Activated CD8-positive, alpha-beta memory T cell treated with anti-CD3 and anti-CD28 coated beads, Interleukin-2, amount 50 U/mL, for 24 hours (primary cell): ENCODE data around the gene DLGAP1.

Experiments used
- DNase-seq: peaks from one replicate; pipeline ENCODE4 v3.0.0-alpha.2; 2020; ENCODE audit errors: extremely low read depth

The DLGAP1 gene

DNA sequence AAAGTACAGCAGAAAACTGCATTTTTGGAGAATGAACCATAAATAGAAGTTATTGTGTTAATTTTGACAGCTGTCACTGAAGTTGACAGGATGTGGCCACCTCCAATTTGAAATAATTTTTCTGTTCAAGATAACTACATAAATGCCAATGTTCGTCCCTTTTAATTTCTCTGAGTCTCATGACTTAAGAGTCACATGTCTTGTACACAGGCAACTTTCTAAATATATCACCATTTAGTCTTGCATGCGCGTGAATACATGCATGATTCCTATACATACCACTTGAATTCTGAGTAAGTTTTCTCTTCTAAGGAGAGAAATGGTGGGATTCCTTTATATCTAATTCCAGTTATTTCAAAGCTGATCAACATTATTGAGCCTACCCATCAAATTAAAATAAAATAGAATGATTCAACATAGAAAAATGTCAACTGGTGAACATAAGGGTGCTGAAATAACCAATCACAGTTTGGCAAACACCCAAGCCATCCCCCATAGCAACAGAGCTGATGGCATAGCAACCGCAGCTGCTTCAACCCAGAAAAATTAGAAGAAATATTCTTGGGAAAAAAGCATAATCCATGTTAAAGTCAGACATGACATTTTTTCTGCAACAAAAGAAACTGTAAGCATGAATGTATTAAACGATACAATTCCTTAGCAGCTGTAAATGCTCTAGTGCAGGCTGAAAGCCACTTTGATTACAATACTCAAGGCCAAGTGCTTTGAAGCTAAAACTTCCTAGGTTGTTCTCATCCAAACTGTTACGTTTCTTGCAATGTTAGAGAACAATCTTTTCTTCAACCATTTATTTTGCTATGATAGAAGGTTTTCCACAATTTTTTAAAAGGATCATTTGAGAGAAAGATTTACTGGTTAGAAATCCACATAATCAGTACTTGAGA lies 282.7 kb downstream of the DLGAP1 start:
- DNase-seq: no peak

DNA sequence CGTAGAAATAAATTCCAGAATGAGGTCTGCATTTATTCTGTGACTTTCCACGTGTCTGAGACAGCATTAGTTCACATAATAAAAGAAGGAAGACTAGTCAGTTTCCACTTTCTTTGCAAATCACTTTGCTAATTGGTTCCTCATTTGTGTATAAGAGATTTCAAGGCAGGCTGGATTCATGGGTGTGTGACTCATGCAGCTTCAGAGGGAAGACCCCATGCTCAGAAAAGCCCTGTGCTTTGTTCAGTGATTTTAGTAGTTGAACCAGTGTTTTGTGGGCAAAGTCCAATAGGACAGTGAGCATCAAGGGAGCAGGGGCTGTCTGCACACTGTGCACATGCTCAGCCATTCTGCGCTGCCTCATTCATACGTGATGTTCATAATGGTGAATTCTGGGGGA lies 297.8 kb downstream of the DLGAP1 start:
- no peak for DNase-seq

- DNase-seq: no peak
These were observed 308.3 kb downstream of the DLGAP1 start for GRCh38 chr18:4146797-4147196.

DNA sequence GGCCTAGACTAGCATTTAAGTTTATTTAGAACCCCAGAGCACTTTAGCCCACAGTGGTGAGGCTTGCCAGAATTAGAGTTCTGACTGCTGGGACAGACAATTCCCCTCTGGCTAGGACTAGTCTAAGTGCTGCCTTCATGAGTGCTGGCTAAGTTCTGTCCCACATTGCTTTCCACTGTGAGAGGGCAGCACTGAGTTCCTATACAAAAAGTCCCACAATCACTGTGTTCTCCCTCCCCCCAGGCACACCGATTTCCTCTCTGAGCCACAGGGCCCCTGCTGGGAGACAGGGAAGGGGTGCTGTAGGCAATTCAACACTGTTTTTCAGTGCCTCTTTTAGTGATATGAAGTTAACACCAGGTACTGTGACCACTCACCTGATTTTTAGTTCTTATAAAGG lies 310.9 kb downstream of the DLGAP1 start:
- no peak for DNase-seq

DNA sequence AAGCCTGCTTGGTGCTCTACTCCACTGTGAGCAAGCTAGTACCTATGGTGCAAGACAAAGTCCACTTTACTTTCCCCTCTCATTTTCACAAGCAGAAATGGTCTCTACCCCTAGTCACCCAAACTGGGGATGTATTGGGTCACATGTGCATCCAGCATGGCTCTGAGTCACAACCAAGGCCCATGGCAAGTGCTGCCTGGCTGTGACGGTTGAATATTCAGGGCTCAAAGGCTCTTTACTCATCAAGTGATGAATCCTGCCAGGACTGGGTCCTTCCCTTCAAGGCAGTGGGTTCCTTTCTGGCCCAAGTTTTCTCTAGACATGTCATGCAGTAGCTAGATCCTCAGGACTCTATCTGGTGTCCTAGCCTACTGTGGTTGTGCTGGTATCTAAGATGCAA lies 311.5 kb downstream of the DLGAP1 start:
- no peak for DNase-seq

- no peak for DNase-seq
These were observed 312.2 kb downstream of the DLGAP1 start for GRCh38 chr18:4142876-4143275.

GRCh38 chr18:4134700-4135099 lies 320.4 kb downstream of the DLGAP1 start:
- DNase-seq: no peak

DNA sequence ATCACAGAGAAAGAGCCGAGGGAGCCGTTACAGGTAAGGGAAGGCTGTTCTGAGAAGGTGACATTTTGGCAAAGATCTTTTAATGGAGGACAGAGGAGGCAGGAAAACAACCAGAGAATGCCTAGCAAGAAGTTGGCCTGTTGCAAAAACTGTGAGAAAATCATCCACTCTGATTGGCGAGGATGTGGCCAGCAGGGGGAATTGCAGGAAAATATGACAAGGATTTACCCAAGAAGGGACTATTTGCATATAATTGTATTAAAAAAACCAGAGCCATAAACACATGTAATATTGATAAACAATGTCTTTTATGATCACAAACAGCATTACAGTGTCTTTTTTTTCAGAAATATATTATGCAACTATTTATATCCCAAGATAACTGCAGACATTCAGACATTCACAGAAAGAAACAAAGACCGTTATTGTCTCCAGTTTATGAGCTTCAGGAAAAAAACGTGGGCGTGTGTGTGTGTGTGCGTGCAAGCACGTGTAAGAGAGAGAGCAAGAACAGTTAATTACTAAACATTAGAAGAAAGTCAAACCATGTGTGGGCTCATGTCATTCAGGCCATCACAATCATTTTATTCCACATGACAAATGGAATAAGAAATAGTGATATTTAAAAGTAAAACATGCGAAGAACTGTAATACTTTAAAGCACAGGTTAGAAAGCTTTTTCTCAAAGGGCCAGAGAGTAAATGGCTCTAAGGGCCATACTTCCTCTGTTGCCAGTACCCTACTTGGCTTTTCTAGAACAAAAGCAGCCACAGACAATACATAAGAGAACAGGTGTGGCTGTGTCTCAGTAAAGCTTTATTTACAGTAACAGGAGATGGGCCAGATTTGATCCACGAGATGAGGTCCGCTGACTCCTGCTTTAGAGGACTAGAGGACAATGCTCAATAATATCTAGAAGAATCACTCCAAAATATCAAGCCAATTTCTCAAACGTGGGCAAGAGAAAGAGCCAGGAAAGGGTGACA lies 324.1 kb downstream of the DLGAP1 start:
- DNase-seq: no peak

GRCh38 chr18:4126939-4127338 lies 328.2 kb downstream of the DLGAP1 start:
- no peak for DNase-seq

DNA sequence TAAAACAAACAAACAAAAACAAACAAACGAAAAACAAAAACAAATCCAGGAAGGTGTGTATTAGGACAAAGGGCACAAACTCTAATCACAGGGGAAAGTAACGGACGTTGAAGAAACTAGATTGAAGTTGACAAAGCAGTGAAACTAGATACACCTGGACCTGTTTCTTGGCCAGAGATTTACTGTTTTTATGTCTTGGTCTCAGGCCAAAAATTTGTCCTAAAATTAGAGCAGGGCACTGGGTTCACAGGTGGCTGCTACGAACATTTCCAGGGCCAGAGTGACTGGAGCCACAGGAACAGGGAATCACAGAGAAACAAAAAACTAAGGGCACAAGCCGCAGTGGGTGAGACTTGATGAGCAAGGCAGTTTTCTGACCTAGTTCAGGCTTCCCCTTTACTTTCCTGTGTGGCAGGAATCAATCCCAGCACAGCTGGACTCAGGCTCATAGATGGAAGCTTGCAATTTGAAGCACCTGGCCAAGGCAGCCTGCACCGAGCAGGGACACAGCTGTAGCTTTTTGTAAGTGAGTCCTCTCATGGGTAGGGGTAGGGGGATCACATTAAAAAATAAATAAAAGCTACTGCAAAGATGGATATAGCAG lies 329.4 kb downstream of the DLGAP1 start:
- DNase-seq: no peak

DNA sequence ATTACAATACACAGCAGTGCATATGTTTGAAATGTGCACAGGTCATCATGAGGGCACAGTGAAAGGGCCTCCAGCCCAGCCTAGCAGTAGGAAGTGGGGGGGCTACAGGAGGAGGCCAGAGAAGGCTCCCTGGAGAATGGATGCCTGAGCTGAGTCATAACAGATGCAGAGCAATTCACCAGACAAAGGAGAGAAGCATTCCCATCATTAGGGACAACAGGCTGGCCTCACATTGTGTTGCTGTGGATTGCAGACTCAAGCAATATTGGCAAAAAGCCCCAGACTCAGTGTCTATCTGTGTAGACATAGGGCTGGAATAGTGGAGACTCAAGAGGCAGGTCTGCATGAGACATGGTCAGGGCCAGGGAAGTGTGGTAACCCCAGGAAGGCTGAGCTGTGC lies 329.9 kb downstream of the DLGAP1 start:
- DNase-seq: no peak

DNA sequence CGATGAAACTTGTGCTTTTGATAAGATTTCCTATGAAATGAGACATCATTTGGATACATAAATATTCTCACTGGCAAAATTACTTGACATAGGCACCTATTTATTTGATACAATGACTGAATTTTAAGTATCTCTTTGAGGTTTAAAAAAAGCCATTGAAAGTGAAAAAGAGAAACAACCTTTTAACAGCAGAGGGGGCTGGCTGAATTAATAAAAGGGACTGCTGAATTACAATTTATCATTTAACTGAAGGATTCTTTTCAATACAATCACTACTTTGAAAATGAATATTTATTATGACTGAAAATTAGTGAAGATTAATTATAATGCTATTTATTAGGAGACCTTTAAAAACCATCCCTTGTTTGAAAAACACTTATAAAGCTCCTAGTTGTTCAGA lies 335.3 kb downstream of the DLGAP1 start:
- DNase-seq: no peak

DNA sequence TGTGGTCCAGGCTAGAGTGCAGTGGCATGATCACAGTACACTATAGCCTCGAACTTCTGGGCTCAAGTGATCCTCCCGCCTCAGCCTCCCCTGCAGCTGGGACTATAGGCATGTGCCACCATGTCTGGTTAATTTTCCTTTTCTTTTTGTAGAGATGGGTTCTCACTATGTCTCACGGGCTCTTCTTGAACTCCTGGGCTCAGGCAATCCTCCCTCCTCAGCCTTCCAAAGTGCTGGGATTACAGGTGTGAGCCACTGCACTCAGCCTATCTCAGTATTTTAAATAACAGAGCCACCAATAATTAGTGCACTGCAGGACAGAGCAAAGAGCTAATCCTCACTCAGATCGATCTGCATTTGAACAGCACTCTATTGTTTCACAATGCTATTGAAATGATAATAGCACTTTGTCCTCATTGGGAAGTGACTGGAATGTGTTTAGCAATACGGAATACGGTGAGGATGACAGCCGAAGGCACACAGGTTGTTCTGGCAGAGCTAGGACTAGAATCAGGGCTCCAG lies 335.9 kb downstream of the DLGAP1 start:
- no peak for DNase-seq

DNA sequence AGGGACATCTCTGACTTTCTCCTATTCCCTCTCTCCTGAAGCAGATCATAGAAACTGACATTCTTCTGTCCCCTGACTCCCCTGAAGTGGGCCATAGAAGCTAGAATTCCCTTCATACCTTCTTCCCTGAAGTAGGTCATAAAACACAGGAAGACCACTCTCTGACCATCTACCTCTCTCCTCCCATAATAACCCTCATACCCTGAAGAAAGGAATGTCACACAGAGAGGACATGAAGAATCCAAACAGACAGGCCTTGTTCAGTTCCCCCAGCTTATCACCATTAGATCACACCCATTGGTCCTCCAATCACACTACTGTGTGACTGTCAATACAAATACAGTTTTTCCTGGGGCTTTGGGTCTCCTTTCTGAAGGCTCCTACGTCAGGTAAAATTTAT lies 347.1 kb downstream of the DLGAP1 start:
- DNase-seq: no peak

- DNase-seq: no peak
These were observed 348.0 kb downstream of the DLGAP1 start for GRCh38 chr18:4107049-4107467.

GRCh38 chr18:4106407-4107033 lies 348.6 kb downstream of the DLGAP1 start:
- peak; percentile 29 for DNase-seq

DNA sequence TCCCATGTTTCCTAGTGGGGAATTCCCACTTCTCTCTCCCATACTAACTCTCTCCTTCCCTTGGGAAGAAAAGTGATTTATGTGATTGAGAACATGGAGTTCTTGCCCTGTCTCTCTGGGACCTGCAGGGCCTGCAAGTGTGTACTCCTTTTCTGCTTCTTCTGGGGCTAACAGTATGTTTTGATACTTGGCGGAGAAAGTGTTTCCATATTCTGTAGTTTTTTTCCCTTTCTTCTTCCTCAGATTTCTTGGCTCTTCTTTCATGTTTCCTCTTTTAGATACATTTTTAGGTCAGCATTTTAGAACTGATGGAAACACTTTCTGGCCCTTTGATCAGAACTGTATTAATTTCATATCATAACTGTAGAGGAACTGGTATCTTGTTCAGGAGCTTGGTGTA lies 352.2 kb downstream of the DLGAP1 start:
- DNase-seq: no peak

- DNase-seq: no peak
These were observed 354.1 kb downstream of the DLGAP1 start for GRCh38 chr18:4101009-4101408.

DNA sequence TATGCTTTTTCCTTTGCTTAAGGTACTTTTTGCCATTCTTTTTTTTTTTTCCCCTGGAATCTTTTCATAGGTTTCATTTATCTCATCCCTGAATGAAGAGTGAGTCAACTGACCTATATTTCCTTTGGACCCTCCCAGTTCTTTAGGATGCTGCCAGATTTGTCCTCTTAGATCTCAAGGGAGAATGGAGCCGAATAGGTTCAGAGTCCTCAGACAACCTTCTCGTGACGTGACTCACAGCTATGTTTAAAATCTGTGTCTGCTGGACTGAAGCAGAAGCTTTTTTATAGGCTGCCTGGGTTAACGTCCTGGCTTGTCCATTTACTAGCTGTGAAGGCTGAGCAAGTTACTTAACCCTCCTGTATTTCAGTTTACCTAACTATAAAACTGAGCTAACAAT lies 358.6 kb downstream of the DLGAP1 start:
- no peak for DNase-seq

DNA sequence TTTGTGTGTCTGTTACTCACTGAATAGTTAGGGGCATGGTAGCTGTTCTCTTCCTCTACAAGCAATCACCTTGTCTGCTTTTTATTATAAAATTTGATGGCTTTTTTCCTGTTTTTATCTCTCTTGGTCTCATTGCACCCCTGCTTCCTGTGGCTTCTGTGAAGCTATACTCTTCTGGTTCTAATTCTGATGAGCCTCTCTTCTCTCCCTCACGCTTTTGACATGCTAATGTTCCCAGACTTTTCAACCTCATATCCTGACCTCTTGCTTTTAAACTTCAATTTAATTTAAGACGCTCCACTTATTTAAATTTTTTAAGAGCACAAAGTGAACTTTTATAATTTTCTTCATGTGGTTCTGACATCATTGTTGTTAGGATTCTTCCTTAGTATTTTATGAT lies 361.4 kb downstream of the DLGAP1 start:
- DNase-seq: no peak

DNA sequence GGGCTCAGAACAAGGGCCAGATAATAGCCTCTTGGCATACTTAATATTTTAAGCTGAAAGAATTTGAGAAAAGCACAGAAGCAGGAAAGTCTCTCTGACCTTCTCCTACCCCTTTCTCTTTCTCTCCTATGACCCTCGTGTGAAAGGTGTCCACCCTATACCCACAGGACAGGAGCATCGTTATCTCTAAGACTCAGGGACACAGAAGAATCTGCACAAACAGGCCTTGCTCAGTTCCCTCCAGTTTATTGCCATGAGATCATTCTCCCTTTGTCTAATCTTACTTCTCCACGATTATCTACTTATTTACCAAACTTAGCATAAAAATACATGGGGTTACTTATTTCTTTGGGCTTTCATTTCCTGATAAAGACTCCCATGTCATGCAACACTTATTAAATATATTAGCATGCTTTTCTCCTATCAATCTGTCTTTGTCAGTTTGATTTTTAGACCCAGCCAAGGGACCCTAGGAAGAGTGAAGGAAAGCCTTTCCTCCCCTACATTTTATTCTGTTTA lies 370.7 kb downstream of the DLGAP1 start:
- DNase-seq: no peak
